Type B pancreatic cell (in vitro differentiated cells): ENCODE results near the gene SLC34A1. TPM values are rescaled to one million over a fixed set of nuclear protein-coding genes. Genes with fewer than 3 reads are reported as not detected.

ENCODE experiments used
- DNase-seq: peaks from one replicate; pipeline ENCODE4 v3.0.0; 2021; ENCODE audit warnings: mixed read lengths; ENCODE audit not compliant: unreplicated experiment; ENCODE audit errors: extremely low spot score
- H3K27ac Mint-ChIP-seq: 2 replicates; pipeline ENCODE4 v1.8.0; 2021; ENCODE audit warnings: mild to moderate bottlenecking, mixed read lengths
- H3K27me3 Mint-ChIP-seq: 2 replicates; pipeline ENCODE4 v1.8.0; 2021; ENCODE audit warnings: mixed read lengths
- H3K36me3 Mint-ChIP-seq: 2 replicates; pipeline ENCODE4 v1.8.0; 2021; ENCODE audit warnings: mixed read lengths
- H3K4me1 Mint-ChIP-seq: one replicate; pipeline ENCODE4 v1.8.0; 2021; ENCODE audit warnings: mixed read lengths; ENCODE audit not compliant: unreplicated experiment
- H3K4me3 Mint-ChIP-seq: 2 replicates; pipeline ENCODE4 v1.8.0; 2021; ENCODE audit warnings: mild to moderate bottlenecking, mixed read lengths
- H3K9me3 Mint-ChIP-seq: 2 replicates; pipeline ENCODE4 v1.8.0; 2021; ENCODE audit warnings: mixed read lengths
- CTCF ChIP-seq: fragments of 200-600 bp; sonication (generic); conservative IDR thresholded peaks from 2 replicates; pipeline ENCODE4 v1.5.0; 2021; ENCODE audit warnings: antibody characterized with exemption, mild to moderate bottlenecking
- total RNA-seq: library from RNA; stranded (reverse); gene quantifications from 2 replicates; pipeline ENCODE4 v1.2.1, GENCODE V29; 2021; ENCODE audit warnings: low replicate concordance

Gene SLC34A1
- total RNA-seq, 1 donor from 2014 or later = 0.22 TPM

- H3K27me3 Mint-ChIP-seq = peaks cover 25% of the 10 kb centered on the region
- peak overlapping the region; percentile 61 for H3K4me3 Mint-ChIP-seq
- H3K27ac Mint-ChIP-seq = peak overlapping the region; percentile 32
- H3K9me3 Mint-ChIP-seq = no peaks in the 10 kb centered on the region
- peaks cover 33% of the 10 kb centered on the region for H3K4me1 Mint-ChIP-seq
- no peaks in the 10 kb centered on the region for H3K36me3 Mint-ChIP-seq
- no peak for DNase-seq
- TF ChIP-seq CTCF = no peak
Observed at GRCh38 chr5:177353093-177353492, 31.1 kb upstream of the SLC34A1 start.

GRCh38 chr5:177354256-177354655 is 30.0 kb upstream of the SLC34A1 start:
- DNase-seq = no peak
- Mint-ChIP-seq H3K36me3 (no peaks in the 10 kb centered on the region), H3K9me3 (no peaks in the 10 kb centered on the region), H3K27me3 (peaks cover 32% of the 10 kb centered on the region), H3K4me1 (peaks cover 30% of the 10 kb centered on the region), H3K4me3 (no peak overlapping the region), H3K27ac (no peak overlapping the region)
- no peak for TF ChIP-seq CTCF

GRCh38 chr5:177354711-177355110 is 29.5 kb upstream of the SLC34A1 start:
- H3K27ac Mint-ChIP-seq = no peak overlapping the region
- no peaks in the 10 kb centered on the region for H3K36me3 Mint-ChIP-seq
- H3K4me3 Mint-ChIP-seq = no peak overlapping the region
- no peak for DNase-seq
- peaks cover 25% of the 10 kb centered on the region for H3K4me1 Mint-ChIP-seq
- H3K27me3 Mint-ChIP-seq = peaks cover 33% of the 10 kb centered on the region
- no peak for TF ChIP-seq CTCF
- H3K9me3 Mint-ChIP-seq = no peaks in the 10 kb centered on the region

GRCh38 chr5:177355162-177355867 is 28.9 kb upstream of the SLC34A1 start:
- Mint-ChIP-seq H3K9me3 (no peaks in the 10 kb centered on the region), H3K36me3 (no peaks in the 10 kb centered on the region), H3K4me3 (no peak overlapping the region), H3K27me3 (peaks cover 38% of the 10 kb centered on the region), H3K4me1 (peaks cover 19% of the 10 kb centered on the region), H3K27ac (no peak overlapping the region)
- no peak for DNase-seq
- TF ChIP-seq CTCF = no peak

GRCh38 chr5:177355868-177356168 is 28.4 kb upstream of the SLC34A1 start:
- H3K4me1 Mint-ChIP-seq = peaks cover 14% of the 10 kb centered on the region
- H3K27me3 Mint-ChIP-seq = peaks cover 38% of the 10 kb centered on the region
- H3K27ac Mint-ChIP-seq = no peak overlapping the region
- H3K36me3 Mint-ChIP-seq = no peaks in the 10 kb centered on the region
- H3K9me3 Mint-ChIP-seq = no peaks in the 10 kb centered on the region
- DNase-seq = no peak
- no peak for TF ChIP-seq CTCF
- H3K4me3 Mint-ChIP-seq = no peak overlapping the region

- Mint-ChIP-seq H3K27ac (no peak overlapping the region), H3K36me3 (no peaks in the 10 kb centered on the region), H3K4me1 (peaks cover 11% of the 10 kb centered on the region), H3K4me3 (no peak overlapping the region), H3K27me3 (peaks cover 38% of the 10 kb centered on the region), H3K9me3 (no peaks in the 10 kb centered on the region)
- TF ChIP-seq CTCF = no peak
- DNase-seq = no peak
Observed at GRCh38 chr5:177356746-177357145, 27.5 kb upstream of the SLC34A1 start.
